ENCODE measurements around the gene GMPR2. TPM values are rescaled to one million over a fixed set of nuclear protein-coding genes. Genes with fewer than 3 reads are reported as not detected.

The GMPR2 gene
- total RNA-seq, 4 donors from 2014 or later: 36.3 to 69.0 (median 47.0) TPM

DNA sequence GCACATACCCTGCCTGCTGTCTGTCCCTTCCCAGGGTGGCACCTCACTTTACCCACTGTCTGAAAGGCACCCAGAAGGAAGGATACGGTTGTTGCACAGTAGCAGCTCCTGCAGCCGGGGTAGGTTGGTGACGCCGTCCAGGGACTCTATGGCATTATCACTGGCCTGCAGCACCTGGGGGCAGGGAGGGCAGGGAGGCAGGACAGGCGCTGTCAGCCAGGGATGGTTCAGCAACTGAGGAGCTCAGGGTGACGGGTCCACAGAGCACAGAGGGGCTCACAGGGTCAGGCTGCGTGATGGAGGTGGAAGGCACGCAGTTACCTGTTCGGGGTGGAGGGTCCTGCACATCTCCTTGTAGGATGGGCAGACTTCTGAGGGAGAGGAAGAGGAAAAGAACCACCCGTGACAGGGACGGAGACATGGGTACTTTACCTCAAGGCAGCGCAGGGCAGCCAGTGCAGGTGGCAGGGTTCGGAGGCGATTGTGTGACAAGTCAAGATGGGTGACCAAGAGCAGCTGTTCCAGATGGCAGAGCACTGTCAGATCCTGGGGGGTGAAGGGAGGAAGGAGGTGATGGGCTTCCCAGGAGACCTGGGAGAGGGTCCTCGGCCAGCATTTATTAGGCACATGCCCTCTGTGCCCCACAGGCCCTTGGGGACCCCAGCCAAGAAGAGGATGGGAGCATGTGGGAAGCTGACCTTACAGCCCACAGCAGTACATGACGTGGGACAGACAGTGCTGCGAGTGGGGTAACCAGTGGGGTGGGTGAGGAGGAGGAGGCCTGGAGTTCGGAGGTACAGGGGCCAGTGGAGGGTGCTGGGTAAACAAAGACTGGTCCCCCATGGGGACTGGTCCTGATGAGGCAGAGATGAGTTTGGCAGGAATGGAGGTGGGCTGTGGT lies 33.9 kb downstream of the GMPR2 start:
- no peak for DNase-seq (ENCODE audit: low spot score)
- TF ChIP-seq, protein P1, sequence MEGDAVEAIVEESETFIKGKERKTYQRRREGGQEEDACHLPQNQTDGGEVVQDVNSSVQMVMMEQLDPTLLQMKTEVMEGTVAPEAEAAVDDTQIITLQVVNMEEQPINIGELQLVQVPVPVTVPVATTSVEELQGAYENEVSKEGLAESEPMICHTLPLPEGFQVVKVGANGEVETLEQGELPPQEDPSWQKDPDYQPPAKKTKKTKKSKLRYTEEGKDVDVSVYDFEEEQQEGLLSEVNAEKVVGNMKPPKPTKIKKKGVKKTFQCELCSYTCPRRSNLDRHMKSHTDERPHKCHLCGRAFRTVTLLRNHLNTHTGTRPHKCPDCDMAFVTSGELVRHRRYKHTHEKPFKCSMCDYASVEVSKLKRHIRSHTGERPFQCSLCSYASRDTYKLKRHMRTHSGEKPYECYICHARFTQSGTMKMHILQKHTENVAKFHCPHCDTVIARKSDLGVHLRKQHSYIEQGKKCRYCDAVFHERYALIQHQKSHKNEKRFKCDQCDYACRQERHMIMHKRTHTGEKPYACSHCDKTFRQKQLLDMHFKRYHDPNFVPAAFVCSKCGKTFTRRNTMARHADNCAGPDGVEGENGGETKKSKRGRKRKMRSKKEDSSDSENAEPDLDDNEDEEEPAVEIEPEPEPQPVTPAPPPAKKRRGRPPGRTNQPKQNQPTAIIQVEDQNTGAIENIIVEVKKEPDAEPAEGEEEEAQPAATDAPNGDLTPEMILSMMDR (IDR thresholded peaks at IDR 0.05): no peak
- no peak for ATAC-seq (ENCODE audit: low FRiP score)

DNA sequence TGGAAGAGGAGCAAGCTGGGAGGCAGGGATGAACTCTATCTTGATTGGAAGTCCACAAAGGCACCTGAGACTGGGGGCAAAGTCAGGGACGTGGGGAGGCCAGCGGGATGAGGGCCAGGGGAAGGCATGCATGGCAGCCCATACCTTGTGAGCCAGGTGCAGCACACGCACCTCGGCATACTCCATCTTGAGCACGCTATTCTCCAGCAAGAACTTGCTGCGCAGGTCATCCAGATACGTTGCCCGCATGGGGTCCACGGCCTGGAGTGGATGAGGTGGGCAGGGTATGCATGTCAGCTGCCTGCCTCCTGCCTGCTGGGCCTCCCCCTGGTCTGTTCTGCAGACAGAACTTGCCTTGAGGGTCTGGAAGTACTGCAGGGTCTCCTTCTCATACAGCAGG lies 34.8 kb downstream of the GMPR2 start:
- ATAC-seq (ENCODE audit: low FRiP score) (no peak), DNase-seq (ENCODE audit: low spot score) (no peak)
- TF ChIP-seq, protein P1 (IDR thresholded peaks at IDR 0.05): no peak

DNA sequence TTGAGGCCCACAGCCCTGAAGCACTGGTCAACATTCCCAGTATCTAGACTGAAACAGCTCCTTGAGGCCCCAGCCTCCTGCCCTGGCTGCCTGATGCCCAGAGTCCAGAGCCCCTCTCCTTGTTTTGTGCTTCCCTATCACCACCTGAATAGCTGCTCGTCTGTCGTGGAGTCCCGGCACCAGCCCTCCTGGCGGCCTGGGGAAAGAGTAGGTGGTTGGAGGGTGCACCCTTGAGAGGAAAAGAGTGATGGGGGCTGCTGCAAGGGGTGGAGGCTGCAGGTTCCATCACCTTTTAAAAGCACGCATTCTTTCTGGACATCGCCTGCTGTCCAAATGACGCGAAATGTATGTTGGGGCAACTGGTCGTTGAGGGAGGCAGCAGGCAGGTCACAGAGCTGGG lies 35.5 kb downstream of the GMPR2 start:
- DNase-seq (ENCODE audit: low spot score) (no peak), ATAC-seq (ENCODE audit: low FRiP score) (no peak)
- TF ChIP-seq, protein P1 (IDR thresholded peaks at IDR 0.05): no peak

DNA sequence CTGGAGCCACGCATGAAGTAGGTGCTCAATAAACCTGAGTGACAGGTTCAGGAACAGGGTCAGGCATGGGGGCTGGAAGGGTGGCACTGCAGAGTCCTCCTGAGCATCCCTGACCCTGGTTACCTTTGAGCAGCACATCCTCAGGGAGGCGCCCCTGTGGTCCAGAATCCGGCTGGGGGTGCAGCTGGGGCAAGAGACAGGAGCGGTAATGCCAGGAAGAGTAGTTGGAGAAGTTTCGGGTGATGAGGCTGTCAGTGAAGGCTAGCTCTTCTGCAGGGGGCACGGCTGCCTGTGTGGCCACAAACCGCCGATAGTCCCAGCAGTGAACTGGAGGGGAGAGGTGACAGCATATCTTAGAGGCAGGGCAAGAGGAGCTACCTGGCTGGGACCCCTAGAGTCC lies 36.6 kb downstream of the GMPR2 start:
- DNase-seq (ENCODE audit: low spot score) (no peak), ATAC-seq (ENCODE audit: low FRiP score) (no peak)
- TF ChIP-seq, protein P1 (IDR thresholded peaks at IDR 0.05): no peak

DNA sequence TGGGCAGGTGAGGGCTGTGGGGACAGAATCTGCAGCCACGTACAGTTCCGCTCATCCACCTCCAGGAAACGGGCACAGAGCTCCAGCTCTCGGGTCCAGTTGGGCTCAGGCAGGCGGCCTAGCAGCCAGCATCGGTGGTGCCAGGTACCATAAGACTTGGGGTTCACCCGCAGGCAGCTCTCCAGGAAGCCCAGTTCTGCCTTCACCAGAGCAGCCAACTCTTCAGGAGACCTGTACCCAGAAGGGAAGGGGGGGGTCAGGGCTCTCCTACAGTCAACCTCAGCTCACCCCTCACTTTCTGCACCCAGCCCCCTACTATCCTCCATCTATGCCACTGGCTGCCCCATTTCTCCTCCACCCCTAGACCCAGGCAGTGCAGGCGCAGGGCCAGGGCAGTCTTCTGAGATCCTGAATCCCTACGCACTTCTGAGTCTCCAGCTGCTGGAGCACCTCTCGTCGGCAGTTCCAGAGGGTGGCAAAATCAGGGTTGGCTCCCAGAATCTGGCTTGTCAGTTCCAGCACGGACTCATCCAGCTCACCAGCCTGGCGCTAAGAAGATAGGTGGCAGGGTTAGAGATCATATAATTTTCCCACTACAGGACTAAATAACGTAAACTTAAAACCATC lies 37.3 kb downstream of the GMPR2 start:
- DNase-seq (ENCODE audit: low spot score) (no peak), ATAC-seq (ENCODE audit: low FRiP score) (no peak)
- TF ChIP-seq, protein P1 (IDR thresholded peaks at IDR 0.05): no peak

DNA sequence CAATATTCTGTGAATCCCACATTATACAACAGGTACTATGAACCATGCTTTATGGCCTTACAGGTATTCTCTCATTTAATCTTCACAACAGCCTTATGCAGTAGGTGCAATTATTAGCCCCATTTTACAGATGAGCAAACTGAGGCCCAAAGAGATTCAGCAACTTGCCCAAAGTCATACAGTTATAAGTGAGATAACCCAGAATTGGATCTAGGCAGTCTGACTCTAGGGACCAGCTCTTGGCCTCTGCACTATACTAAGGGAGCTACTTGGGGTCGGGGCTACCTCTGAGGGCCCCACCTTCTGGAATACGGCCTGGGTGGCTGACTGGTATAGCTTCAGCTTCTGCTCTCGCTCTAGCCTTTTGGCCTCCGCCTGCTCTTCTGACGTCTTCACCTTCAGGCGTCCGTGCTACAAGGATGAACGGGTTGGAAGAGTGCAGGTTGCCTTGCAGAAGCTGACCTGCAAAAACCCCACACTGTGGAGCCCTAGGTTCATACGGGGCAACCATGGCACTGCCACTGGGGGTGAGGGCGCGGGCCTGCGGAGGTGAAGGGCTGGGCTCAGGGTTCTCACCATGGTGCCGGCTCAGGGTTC lies 37.9 kb downstream of the GMPR2 start:
- peak; percentile 7 for ATAC-seq (ENCODE audit: low FRiP score)
- TF ChIP-seq, protein P1 (IDR thresholded peaks at IDR 0.05): no peak
- DNase-seq (ENCODE audit: low spot score): no peak

All from omental fat pad (tissue), 4 donors.